ENCODE measurements around the gene CCK. TPM values are rescaled to one million over a fixed set of nuclear protein-coding genes. Genes with fewer than 3 reads are reported as not detected.

The CCK gene
- total RNA-seq, 1 experiment from 2014 or later = not detected

DNA sequence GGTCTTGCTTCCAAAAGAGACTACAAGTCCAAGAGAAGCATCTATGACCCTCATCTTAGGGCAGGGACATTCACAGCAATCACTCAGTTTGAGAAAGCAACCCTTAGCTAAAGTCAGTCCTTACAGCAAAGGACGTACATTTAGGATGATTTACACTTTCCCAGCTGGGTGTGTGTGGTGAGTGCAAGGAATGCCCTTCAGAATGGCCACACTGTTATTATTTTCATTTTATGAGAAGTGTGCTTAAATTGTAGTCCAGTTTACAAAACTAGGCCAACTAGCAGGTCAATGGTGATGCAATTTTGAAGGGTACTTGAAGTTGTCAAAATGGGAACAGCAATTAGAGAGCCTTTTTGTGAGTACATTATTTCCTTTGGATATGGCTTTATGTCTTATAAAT is 26.0 kb upstream of the CCK start:
- POLR2A ChIA-PET (ENCODE audit: unreplicated experiment) = no interaction called here
- no peak overlapping the region for H3K9ac ChIP-seq (ENCODE audit: low read length)
- H2AFZ ChIP-seq (ENCODE audit: low read length) = no peak overlapping the region
- H3K27ac ChIP-seq (ENCODE audit: low read length) = no peak overlapping the region
- H3K79me2 ChIP-seq (ENCODE audit: low read length) = no peaks in the 10 kb centered on the region
- H3K4me2 ChIP-seq (ENCODE audit: low read length) = no peak overlapping the region
- DNase-seq = no peak
- no peak overlapping the region for H3K4me3 ChIP-seq (ENCODE audit: low read length)
- H3F3A ChIP-seq (ENCODE audit: low read length, unreplicated experiment) = no peaks in the 10 kb centered on the region
- CTCF ChIA-PET = no interaction called here
- H3K9me3 ChIP-seq (ENCODE audit: low read length) = no peaks in the 10 kb centered on the region
- TF ChIP-seq EZH2 (IDR thresholded peaks at IDR 0.05; ENCODE audit: low read length, unreplicated experiment) (no peak), CTCF (conservative IDR thresholded peaks at IDR 0.05; ENCODE audit: low read depth, low read length) (no peak), EZH2phosphoT487 (IDR thresholded peaks at IDR 0.05; ENCODE audit: borderline replicate concordance, low read length) (no peak)
- no peak for ATAC-seq
- no peaks in the 10 kb centered on the region for H4K20me1 ChIP-seq (ENCODE audit: low read length)
- H3K9me2 ChIP-seq (replicated peaks; ENCODE audit: low read length) = no peaks in the 10 kb centered on the region
- H3K27me3 ChIP-seq (ENCODE audit: low read length) = peaks cover 25% of the 10 kb centered on the region
- no peaks in the 10 kb centered on the region for H3K36me3 ChIP-seq (ENCODE audit: low read depth, low read length)
- no peaks in the 10 kb centered on the region for H3K4me1 ChIP-seq (ENCODE audit: insufficient read depth, low read length)
- intact Hi-C loops (cut with micrococcal nuclease) = no loop called here
- BruUV-seq (replicated peaks) = no TSS peak

DNA sequence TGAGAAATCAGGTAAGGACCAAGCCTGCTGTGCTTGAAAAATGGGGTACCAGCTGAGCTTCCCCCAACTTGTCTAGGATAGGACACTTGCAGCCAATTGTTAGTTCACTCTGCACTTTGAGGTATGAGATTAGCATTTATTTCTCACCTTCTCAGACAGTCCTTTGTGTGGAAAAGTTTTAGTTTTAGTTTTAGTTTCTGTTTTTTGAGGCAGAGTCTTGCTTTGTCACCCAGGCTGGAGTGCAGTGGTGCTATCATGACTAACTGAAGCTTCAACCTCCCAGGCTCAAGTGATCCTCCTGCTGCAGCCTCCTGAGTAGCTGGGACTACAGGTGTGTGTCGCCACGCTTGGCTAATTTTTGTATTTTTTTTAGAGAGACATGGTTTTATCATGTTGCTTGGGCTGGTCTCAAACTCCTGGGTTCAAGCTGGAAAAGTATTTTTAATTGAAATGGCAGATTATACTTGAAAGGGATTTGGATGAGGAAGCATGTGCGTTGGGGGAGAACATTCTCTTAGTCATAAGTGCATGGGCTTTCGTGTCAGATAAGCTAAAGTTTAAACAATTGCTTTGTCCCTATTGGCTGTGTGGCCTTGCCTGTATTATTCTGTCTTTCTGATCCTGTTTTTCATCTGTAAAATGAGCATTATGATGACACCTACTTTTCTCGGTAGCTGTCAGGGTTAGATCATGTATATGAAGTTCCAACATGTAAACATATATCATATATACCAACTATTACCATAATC is 25.2 kb upstream of the CCK start:
- peaks cover 18% of the 10 kb centered on the region for H3K27me3 ChIP-seq (ENCODE audit: low read length)
- H3F3A ChIP-seq (ENCODE audit: low read length, unreplicated experiment) = no peaks in the 10 kb centered on the region
- H3K36me3 ChIP-seq (ENCODE audit: low read depth, low read length) = no peaks in the 10 kb centered on the region
- DNase-seq (no peak), ATAC-seq (no peak)
- TF ChIP-seq CTCF (conservative IDR thresholded peaks at IDR 0.05; ENCODE audit: low read depth, low read length) (no peak), EZH2phosphoT487 (IDR thresholded peaks at IDR 0.05; ENCODE audit: borderline replicate concordance, low read length) (no peak), EZH2 (IDR thresholded peaks at IDR 0.05; ENCODE audit: low read length, unreplicated experiment) (no peak)
- intact Hi-C loops (cut with micrococcal nuclease) = no loop called here
- BruUV-seq (replicated peaks) = no TSS peak
- ChIA-PET CTCF (no interaction called here), POLR2A (ENCODE audit: unreplicated experiment) (no interaction called here)
- no peak overlapping the region for H3K4me3 ChIP-seq (ENCODE audit: low read length)
- no peak overlapping the region for H3K9ac ChIP-seq (ENCODE audit: low read length)
- H3K4me1 ChIP-seq (ENCODE audit: insufficient read depth, low read length) = no peaks in the 10 kb centered on the region
- H3K4me2 ChIP-seq (ENCODE audit: low read length) = no peak overlapping the region
- no peak overlapping the region for H2AFZ ChIP-seq (ENCODE audit: low read length)
- H3K27ac ChIP-seq (ENCODE audit: low read length) = no peak overlapping the region
- H3K9me3 ChIP-seq (ENCODE audit: low read length) = no peaks in the 10 kb centered on the region
- H3K79me2 ChIP-seq (ENCODE audit: low read length) = no peaks in the 10 kb centered on the region
- no peaks in the 10 kb centered on the region for H4K20me1 ChIP-seq (ENCODE audit: low read length)
- H3K9me2 ChIP-seq (replicated peaks; ENCODE audit: low read length) = no peaks in the 10 kb centered on the region

- Histone ChIP-seq H3K36me3 (ENCODE audit: low read depth, low read length) (no peaks in the 10 kb centered on the region), H3K4me3 (ENCODE audit: low read length) (no peak overlapping the region), H3K9me2 (replicated peaks; ENCODE audit: low read length) (no peaks in the 10 kb centered on the region), H3K27ac (ENCODE audit: low read length) (no peak overlapping the region), H3K27me3 (ENCODE audit: low read length) (no peaks in the 10 kb centered on the region; the same call in 1 of the 2 replicates), H3K9ac (ENCODE audit: low read length) (no peak overlapping the region), H3K4me1 (ENCODE audit: insufficient read depth, low read length) (no peaks in the 10 kb centered on the region), H3K79me2 (ENCODE audit: low read length) (no peaks in the 10 kb centered on the region), H3K9me3 (ENCODE audit: low read length) (no peaks in the 10 kb centered on the region), H3F3A (ENCODE audit: low read length, unreplicated experiment) (no peaks in the 10 kb centered on the region), H2AFZ (ENCODE audit: low read length) (no peak overlapping the region), H3K4me2 (ENCODE audit: low read length) (no peak overlapping the region), H4K20me1 (ENCODE audit: low read length) (no peaks in the 10 kb centered on the region)
- TF ChIP-seq EZH2phosphoT487 (IDR thresholded peaks at IDR 0.05; ENCODE audit: borderline replicate concordance, low read length) (no peak), EZH2 (IDR thresholded peaks at IDR 0.05; ENCODE audit: low read length, unreplicated experiment) (no peak), CTCF (conservative IDR thresholded peaks at IDR 0.05; ENCODE audit: low read depth, low read length) (no peak)
- ATAC-seq = no peak
- CTCF ChIA-PET = no interaction called here
- intact Hi-C loops (cut with micrococcal nuclease) = no loop called here
- POLR2A ChIA-PET (ENCODE audit: unreplicated experiment) = no interaction called here
- DNase-seq = no peak
- BruUV-seq (replicated peaks) = no TSS peak
These were observed 23.0 kb upstream of the CCK start for GRCh38 chr3:42289026-42289425.
